Cortex of kidney (tissue), 1 donor: ENCODE data around the gene PEX3.

Experiments
- DNase-seq: peaks from one replicate; lab custom pipeline; 2025; lab: John Stamatoyannopoulos, UW

Gene PEX3, protein sequence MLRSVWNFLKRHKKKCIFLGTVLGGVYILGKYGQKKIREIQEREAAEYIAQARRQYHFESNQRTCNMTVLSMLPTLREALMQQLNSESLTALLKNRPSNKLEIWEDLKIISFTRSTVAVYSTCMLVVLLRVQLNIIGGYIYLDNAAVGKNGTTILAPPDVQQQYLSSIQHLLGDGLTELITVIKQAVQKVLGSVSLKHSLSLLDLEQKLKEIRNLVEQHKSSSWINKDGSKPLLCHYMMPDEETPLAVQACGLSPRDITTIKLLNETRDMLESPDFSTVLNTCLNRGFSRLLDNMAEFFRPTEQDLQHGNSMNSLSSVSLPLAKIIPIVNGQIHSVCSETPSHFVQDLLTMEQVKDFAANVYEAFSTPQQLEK

DNA sequence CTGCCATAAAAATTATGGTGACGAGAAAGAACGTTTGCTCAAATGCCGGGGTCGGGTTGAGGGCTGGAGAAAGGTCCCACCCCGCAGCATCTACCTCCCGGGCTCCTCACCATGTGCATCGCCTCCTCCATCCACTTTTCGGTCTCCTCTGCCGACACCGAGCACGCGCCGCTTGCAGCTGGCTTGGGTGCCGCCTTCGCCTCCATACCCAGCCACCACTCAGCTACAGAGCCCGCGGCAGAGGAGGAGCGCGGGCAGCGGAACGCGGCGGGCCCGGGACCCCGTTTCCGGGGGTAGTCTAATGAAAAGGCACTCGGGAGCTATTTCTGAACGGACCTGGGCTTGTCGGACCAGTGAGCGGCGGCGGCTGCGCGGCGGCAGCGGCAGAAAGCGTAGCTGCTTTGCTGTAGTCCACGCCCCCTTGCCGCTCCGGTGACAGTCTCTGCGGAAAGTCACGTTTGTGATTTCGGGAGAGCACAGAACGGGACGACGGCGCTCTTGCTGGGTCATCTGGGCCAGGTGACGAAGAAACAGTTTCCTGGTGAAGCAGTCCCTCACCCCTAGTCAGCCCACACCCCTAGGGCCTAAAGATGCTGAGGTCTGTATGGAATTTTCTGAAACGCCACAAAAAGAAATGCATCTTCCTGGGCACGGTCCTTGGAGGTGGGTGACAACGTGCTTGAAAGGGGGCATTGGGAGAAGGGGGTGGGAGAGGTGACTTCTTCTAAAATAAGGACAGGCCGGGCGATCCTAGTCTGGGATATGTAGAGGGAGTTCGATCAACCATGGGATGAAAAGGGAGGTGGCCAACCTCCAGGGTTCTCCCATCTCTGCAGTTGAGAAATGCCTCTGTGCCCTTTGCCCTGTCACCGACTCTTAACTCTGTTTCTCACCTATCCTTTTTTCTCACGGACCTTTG lies at the start of gene PEX3, which contains the start of gene ADAT2:
TSS of gene PEX3 (plus strand) at position 353 of the 919 bp plus-strand sequence. CDS start at position 591, 238 bp downstream.
TSS of gene ADAT2 (minus strand) at position 243 of the 919 bp plus-strand sequence. CDS start at position 206, 37 bp downstream.
- peak; percentile 66 for DNase-seq

DNA sequence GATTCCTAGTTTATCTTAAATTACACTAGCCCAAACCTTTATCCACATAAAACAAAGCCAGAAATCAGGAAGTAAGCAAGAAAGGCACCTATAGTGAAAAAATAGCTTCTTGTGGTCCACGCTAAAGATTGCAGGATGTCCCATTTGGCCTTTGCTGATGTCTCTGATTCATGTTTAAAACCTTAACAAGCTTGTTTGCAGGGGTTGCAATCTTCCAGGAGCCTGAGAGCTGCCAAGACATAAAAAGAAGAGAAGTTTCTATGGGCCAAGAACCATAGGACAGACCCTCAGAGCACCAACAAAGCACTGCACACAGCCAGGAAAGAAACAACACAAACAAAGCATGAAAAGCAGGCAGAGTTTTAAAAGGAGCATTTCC lies 49.5 kb upstream of the PEX3 start:
- DNase-seq, result no peak

DNA sequence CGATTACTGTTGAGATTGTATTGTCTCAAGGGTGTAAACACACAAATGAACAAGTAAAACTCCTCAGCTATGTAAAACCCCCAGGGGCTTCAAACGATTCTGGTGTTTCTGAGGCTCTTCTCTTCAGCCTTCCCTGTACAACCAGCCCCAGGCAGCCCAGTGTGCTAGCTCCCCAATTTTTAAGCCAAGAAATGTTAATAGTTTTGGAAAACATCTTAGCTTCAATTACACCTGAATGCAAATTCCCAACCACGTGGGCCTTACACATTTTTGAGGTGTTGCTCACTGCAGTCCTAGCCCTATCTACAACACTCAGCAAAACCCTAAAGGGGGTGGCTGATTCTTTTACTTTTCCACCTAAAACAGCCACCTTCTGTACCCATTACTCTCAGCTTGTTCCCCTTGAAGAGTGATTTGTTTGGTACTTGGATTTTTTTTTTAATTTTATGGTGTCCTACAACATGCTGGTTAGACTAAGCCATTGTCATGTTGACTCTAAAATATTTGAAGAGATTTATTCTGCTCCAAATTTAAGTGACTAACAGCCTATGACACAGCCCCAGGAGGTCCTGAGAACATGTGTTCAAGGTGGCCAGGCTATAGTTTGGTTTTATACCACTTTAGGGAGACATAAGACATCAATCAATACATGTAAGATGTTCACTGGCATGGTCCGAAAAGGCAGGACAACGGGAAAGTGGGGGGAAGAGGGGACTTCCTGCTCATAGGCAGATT lies 48.8 kb upstream of the PEX3 start:
- DNase-seq, result no peak

DNA sequence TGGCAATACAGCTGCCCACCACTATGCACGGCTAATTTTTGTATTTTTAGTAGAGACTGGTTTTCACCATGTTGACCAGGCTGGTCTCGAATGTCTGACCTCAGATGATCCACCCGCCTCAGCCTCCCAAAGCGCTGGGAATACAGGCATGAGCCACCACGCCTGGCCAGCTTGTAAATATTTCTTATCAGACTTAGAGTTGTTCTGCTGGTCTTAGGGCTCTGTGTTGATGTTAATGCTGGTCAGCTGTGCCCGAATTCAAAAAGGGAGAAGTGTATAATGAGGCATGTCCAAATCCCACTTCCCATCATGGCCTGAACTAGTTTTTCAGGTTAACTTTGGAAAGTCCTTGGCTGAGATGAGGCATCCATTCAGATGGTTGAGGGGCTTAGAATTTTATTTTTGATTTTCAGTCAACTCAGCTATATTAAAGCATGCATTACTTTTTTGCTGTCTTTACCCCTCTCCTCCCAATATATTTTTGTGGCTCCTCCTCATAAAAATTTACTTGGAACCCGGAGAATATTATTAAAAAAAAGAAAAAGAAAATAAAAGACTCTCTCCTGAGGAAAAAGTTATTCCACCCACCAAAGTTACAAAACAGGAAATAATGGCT lies 47.8 kb upstream of the PEX3 start:
- DNase-seq, result no peak

DNA sequence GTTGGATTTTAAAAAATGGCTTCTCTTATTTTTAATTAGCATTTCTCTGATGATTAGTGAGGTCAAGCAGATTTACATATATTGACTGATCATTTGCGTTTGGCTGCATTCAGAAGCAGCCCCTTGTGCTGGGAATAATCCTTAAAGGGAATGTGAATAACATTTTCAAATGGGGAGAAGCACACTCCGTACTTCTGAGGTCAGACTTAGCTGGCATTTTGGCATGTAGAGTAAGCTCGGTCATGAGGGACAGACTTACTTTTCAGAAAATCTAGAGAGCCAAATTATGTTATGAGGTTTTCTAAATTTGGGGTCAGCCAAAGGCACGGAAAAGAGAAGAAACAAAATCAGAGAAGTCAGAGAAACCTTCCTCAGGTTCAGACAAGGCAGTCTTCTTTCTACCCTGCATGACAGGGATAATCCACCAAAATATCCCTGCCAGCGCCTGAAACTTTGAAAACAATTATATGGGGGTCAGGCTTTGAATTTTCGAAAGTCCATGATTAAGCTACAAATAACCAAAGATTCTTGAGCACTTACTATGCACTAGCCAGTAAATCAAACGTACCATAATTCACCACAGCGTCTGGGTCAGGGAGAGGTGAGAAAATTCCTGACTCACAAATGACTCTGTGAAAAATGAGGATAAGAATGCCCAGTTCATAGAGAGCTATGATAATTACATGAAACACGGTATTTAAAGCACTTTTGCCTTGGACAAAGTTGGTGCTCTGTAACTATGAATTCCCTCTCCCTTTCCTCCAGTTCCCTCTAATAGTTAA lies 45.0 kb upstream of the PEX3 start:
- no peak for DNase-seq

DNA sequence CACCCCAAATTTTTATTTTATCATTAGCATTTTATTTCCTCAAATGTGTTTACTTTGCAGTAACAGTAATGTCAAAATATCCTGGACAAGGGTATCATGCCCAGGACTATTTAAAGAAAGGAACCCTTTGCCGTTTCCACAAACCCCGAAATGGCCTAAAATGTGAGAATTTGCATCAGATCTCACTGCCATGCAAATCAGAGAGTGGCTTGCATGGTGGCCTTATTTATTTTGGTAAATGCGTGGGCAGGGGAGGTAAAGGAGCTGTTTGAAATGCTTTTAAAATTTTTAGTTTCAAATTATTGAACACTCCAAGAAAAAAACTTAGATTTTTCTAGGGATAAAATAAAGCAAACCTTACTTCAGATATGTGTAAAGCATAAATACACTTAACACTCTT lies 43.9 kb upstream of the PEX3 start:
- DNase-seq, result no peak

DNA sequence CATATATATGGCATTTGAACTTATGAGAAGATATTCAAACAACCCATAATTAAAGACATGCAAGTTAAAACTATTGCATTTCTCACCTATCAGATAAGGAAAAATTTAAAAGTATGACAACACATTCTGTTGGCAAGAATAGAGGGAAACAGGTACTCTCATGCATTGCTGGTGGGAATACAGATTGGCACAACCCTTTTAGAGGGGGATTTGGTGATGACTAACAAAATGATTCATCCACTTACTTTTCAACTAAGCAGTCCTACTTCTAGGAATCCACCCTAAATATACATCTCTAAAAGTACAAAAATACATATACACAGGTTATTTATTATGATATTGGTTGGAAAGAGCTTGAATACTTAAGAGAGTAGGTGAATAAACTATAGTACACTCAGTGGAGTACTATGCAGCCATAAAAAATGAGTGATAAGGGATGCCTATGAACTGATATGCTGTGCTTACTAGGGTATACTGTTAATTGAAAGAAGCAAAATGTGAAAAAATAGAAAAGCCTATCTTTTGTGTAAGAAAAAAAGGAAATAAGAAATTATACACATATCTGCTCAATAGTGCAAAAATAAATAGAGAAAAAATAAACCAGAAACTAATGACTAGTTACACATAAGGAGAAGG lies 42.3 kb upstream of the PEX3 start:
- DNase-seq, result no peak

DNA sequence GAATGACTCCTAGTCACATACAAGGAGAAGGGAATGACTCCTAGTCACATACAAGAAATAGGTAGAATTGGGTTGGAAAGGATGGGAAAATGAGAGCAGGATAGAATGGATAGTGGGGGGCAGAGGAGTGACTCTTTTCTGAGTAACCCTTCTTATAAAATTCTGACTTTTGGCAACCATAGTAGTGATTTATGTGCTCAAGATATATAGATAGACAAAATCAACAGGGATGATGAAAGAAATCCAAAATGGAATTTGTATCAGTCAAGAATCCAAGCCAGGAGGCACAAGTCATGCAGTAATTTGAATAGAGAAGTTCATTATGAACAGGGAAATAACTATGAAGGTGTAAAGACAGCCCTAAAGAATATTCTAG lies 41.8 kb upstream of the PEX3 start:
- DNase-seq, result no peak

DNA sequence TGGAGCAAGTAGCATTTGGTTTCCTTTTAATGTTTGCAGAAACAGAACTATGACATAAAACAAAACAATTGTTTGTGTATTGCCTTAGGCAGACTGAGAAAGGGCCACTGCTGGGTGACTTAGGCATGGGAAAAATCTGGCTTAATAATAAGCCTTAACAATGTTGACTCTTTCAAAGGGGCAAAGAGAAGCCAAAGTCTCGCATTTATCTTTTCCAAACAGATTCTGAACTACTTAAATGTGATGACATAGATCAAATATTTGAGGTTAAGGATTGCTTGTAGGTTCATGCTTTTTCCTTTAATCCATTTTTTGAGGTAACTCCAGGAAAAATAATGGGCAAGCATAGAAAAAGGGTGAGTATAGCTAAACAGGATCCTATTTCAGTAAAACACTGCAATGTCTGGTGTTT lies 39.7 kb upstream of the PEX3 start:
- no peak for DNase-seq

DNA sequence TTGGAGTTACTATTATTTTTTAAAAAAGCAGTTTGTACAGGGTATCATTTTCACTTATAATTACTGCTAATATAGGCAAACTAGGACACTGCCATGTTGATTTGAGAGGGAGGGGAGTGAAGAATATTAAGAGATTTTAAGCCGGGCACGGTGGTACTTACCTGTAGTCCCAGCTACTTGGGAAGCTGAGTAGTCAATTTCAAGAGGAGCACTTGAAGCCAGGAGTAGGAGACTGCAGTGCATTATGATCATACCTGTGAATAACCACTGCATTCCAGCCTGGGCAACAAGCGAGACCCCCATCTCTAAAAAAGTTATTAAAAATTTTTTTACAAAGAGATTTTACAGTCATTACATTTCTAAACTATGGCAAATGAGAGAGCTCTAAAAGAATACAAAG lies 35.8 kb upstream of the PEX3 start:
- no peak for DNase-seq

DNA sequence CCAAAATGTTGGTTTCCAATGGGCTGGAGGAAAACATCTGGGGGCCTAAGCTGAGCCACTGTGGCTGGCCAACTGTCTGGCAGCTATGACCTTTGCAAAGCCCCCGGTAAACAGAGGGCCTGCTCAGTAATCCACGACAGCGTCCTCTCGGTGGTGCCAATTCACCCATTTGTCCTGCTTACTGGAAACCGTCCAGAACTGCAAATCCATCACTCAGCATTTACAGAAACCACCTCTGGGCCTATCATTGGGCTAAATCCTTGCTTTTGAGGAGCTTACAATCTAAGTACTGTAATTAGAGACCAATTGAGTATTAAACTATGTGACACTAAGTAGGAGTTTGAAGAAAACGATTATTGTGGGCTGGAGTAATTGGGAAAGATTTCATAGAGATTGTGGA lies 31.1 kb upstream of the PEX3 start:
- no peak for DNase-seq

DNA sequence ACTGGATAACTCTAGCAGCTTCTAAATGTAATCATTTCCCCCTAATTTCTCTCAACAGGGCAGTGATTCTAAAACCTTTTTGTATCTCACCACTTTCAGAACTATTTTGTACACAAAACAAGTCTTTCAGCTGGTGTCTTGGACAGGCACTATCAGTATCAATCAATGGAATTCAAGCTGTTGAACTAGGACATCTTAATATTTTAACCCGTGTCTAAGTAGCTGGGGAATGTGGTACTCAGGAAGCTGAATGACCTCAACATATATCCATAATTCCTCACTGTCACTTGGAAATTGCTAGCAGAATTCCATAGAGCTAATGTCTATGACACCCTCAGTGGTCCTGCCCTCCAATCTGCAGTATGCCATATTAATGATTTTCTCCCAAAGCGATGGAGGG lies 24.6 kb upstream of the PEX3 start:
- no peak for DNase-seq

DNA sequence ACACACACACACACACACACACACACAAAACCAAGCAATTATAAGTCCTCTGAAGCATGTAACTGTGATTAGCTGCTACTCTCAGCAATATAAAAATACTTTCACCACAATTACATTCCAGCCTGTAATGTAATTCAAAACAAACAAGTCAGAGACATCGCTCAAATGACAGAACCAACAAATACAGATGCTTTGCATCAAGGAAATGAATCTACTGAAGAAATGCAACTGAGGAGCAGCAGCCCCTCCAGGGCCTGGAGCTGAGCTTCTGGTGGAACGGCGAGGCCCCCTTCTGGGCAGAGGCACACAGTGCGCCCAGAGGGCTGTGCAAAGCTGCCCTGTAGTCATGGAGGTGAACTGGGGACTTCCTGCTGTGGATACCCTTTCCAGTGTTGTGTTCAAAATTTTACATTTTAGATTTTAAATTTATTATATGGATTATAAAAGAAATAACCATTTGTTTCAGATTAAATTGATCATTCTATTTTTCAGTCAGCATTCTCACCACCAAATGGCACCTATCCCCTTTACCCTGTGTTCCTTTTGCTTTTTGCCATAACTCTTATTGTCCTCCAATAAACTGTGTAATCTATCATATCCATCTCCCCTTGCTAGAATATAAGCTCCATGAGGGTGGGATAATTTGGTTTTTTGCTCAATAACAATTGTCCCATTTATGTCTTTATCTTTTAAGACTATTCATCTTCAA lies 23.3 kb upstream of the PEX3 start:
- DNase-seq, result no peak

DNA sequence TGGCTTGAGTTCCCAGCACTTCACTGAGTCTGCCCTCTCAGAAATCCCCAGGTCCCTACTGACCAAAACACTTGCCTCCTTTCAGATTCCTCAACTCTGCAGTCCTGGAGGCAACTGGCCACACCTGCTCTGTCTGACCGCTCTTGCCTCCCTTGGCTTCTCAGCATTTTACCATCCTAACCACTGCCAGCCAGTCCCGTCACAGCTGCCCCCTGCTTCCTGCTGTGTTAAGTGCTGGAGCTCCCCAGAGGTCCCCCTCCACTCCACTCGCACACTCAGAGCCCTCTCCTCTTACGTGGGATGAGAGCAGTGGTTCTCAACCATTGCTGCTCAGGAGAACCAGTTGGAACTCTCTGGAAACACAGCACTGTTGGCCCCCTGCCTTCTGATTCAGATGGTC lies 20.6 kb upstream of the PEX3 start:
- no peak for DNase-seq

DNA sequence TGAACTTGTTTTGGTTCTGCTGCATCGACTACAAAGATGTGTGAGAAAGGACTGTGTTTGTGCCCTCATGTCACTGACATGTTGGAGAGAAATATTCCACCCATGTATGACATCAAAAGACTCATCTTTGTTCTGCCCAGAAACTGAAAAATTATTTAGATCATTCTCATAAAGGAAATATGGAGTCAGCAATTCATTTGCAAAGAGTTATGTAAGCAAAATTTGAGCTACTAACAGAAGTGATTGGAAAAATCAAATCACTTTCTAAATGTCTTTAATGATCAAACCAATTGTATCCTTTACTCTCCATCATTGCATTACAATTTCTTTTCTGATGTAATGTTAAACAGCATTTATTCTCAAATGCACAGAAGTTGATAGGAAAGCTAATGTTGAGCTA lies 19.4 kb upstream of the PEX3 start:
- DNase-seq, result no peak

DNA sequence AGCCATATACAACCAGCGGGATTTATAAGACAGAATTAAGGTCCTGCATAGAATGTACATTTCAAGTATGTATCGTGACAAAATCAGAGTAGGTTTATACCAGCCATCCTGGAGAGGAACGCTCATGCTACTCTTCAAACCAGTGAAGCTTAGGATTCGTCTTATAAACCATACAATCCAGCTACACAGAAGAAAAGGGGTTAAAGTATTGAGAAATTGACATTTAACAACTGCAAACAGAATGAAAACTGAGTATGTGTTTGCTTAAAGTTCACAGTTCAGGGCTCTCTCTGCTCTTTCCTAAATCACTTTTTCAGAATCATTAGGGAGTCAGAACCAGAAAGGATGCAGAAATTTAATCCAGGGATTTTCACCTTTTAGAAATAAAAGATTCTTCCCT lies 18.0 kb upstream of the PEX3 start:
- DNase-seq, result no peak

DNA sequence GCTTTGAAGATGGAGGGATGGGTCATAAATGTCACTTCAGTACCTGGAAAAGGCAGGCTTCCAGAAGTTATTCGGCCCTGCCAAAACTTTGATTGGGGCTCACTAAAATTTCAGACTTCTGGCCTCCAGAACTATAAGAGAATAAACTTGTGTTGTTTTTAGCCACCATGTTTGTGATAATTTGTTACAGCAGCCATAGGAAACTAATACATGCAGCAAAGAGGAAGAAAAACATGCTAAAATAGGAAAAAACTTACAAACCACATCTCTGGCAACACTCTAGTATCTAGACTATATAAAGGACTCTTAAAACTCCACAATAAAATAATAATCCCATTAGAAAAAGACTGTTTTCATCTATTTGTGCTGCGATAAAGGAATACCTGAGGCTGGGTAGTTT lies 9.6 kb upstream of the PEX3 start:
- no peak for DNase-seq

DNA sequence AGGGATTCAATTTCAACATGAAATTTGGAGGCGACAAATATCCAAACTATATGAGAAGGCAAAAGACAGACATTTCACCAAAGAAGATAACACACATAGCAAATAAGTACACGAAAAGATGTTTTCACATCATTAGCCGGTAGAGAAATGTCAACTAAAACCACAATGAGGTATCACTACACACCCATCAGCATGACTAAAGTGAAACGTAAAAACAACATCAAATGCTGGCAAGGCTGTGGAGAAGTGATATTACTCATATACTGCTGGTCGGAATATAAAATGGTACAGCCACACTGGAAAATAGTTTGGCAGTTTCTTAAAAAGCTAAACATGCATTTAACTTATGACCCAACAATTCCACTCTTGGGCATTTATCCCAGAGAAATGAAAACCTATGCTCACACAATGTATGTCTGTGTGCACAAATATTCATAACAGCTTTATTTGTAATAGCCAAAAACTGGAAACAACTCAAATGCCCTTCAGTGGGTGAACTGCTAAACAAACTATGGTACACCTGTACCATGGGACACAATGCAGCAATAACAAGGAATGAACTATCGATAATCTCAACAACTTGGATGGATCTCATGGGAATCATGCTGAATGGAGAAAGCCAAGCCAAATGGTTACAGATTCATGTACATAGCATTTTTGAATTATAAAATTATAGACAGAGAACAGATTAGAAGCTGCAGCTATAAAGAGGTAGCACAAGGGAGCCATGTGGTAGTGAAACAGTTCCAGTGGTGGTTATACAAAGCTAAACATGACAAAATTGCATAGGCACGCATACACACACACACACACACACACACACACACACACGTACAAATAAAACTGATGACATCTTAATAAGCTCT lies 8.7 kb upstream of the PEX3 start:
- no peak for DNase-seq

DNA sequence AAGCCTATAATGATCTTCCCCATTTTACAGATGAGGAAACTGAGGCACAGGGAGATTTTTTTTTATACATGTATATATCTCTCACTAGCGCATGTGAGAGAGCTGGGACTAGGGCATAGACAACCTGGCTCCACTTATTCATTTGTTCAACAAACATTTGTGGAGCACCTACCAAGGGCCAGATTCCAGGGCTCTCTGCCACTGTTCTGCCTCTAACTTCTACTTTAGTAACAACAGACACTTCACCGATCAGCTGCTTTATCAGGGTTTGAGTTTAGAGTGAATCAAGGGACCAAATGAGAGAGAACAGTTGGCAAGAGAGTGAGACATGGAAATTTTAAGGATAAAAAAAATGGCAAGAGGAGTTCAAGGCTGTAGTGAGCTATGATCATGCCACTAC lies 7.5 kb upstream of the PEX3 start:
- no peak for DNase-seq
